Measurements from ENCODE around the gene LMCD1.

The LMCD1 gene

GRCh38 chr3:8567784-8568575 is 66.4 kb downstream of the LMCD1 start:
- Histone ChIP-seq H2AFZ (ENCODE audit: low read depth, low read length, severe bottlenecking) (no peak overlapping the region), H3K9me2 (replicated peaks; ENCODE audit: insufficient read depth, low read length) (no peaks in the 10 kb centered on the region), H3K4me3 (ENCODE audit: insufficient read depth, low read length, poor library complexity, severe bottlenecking) (no peak overlapping the region), H3K36me3 (ENCODE audit: low read length) (no peaks in the 10 kb centered on the region), H3F3A (ENCODE audit: insufficient read depth) (no peaks in the 10 kb centered on the region), H3K9me3 (ENCODE audit: insufficient read depth, low read length) (no peaks in the 10 kb centered on the region), H3K4me2 (ENCODE audit: low read depth, low read length, poor library complexity, severe bottlenecking) (no peak overlapping the region), H3K79me2 (ENCODE audit: insufficient read depth, low read length) (no peaks in the 10 kb centered on the region), H3K9ac (ENCODE audit: low read length) (no peak overlapping the region), H3K27ac (ENCODE audit: low read depth, low read length) (no peak overlapping the region), H3K27me3 (ENCODE audit: low read length) (no peaks in the 10 kb centered on the region), H4K20me1 (ENCODE audit: low read depth, low read length) (no peaks in the 10 kb centered on the region)
- TF ChIP-seq EZH2phosphoT487 (conservative IDR thresholded peaks at IDR 0.05; ENCODE audit: low read length) = no peak
- TF ChIP-seq, protein P1, sequence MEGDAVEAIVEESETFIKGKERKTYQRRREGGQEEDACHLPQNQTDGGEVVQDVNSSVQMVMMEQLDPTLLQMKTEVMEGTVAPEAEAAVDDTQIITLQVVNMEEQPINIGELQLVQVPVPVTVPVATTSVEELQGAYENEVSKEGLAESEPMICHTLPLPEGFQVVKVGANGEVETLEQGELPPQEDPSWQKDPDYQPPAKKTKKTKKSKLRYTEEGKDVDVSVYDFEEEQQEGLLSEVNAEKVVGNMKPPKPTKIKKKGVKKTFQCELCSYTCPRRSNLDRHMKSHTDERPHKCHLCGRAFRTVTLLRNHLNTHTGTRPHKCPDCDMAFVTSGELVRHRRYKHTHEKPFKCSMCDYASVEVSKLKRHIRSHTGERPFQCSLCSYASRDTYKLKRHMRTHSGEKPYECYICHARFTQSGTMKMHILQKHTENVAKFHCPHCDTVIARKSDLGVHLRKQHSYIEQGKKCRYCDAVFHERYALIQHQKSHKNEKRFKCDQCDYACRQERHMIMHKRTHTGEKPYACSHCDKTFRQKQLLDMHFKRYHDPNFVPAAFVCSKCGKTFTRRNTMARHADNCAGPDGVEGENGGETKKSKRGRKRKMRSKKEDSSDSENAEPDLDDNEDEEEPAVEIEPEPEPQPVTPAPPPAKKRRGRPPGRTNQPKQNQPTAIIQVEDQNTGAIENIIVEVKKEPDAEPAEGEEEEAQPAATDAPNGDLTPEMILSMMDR (IDR thresholded peaks at IDR 0.05; ENCODE audit: insufficient read depth, low read length, poor library complexity, severe bottlenecking) = no peak

GRCh38 chr3:8571256-8571655 is 69.6 kb downstream of the LMCD1 start:
- H3F3A ChIP-seq (ENCODE audit: insufficient read depth) = no peaks in the 10 kb centered on the region
- H3K9me2 ChIP-seq (replicated peaks; ENCODE audit: insufficient read depth, low read length) = no peaks in the 10 kb centered on the region
- H3K27me3 ChIP-seq (ENCODE audit: low read length) = no peaks in the 10 kb centered on the region
- H3K4me3 ChIP-seq (ENCODE audit: insufficient read depth, low read length, poor library complexity, severe bottlenecking) = no peak overlapping the region
- H3K36me3 ChIP-seq (ENCODE audit: low read length) = no peaks in the 10 kb centered on the region
- no peak overlapping the region for H2AFZ ChIP-seq (ENCODE audit: low read depth, low read length, severe bottlenecking)
- H3K79me2 ChIP-seq (ENCODE audit: insufficient read depth, low read length) = no peaks in the 10 kb centered on the region
- no peak overlapping the region for H3K4me2 ChIP-seq (ENCODE audit: low read depth, low read length, poor library complexity, severe bottlenecking)
- H3K27ac ChIP-seq (ENCODE audit: low read depth, low read length) = no peak overlapping the region
- no peak overlapping the region for H3K9ac ChIP-seq (ENCODE audit: low read length)
- no peaks in the 10 kb centered on the region for H4K20me1 ChIP-seq (ENCODE audit: low read depth, low read length)
- no peaks in the 10 kb centered on the region for H3K9me3 ChIP-seq (ENCODE audit: insufficient read depth, low read length)
- no peak for TF ChIP-seq EZH2phosphoT487 (conservative IDR thresholded peaks at IDR 0.05; ENCODE audit: low read length)
- TF ChIP-seq, protein P1 (IDR thresholded peaks at IDR 0.05; ENCODE audit: insufficient read depth, low read length, poor library complexity, severe bottlenecking) = no peak

- Histone ChIP-seq H3K9me2 (replicated peaks; ENCODE audit: insufficient read depth, low read length) (no peaks in the 10 kb centered on the region), H3K4me3 (ENCODE audit: insufficient read depth, low read length, poor library complexity, severe bottlenecking) (no peak overlapping the region), H4K20me1 (ENCODE audit: low read depth, low read length) (no peaks in the 10 kb centered on the region), H3K79me2 (ENCODE audit: insufficient read depth, low read length) (no peaks in the 10 kb centered on the region), H3F3A (ENCODE audit: insufficient read depth) (no peaks in the 10 kb centered on the region), H3K4me2 (ENCODE audit: low read depth, low read length, poor library complexity, severe bottlenecking) (no peak overlapping the region), H3K27me3 (ENCODE audit: low read length) (no peaks in the 10 kb centered on the region), H3K9ac (ENCODE audit: low read length) (no peak overlapping the region), H3K36me3 (ENCODE audit: low read length) (no peaks in the 10 kb centered on the region), H3K9me3 (ENCODE audit: insufficient read depth, low read length) (no peaks in the 10 kb centered on the region), H2AFZ (ENCODE audit: low read depth, low read length, severe bottlenecking) (no peak overlapping the region), H3K27ac (ENCODE audit: low read depth, low read length) (no peak overlapping the region)
- no peak for TF ChIP-seq EZH2phosphoT487 (conservative IDR thresholded peaks at IDR 0.05; ENCODE audit: low read length)
- TF ChIP-seq, protein P1 (IDR thresholded peaks at IDR 0.05; ENCODE audit: insufficient read depth, low read length, poor library complexity, severe bottlenecking) = no peak
Observed at GRCh38 chr3:8573342-8573926, 71.8 kb downstream of the LMCD1 start.
